ENCODE results near the gene SPOCK1.

GRCh38 chr5:137152616-137153015 is 346.5 kb downstream of the SPOCK1 start:
- no peak for TF ChIP-seq CTCF (conservative IDR thresholded peaks at IDR 0.05; ENCODE audit: low read depth, low read length)
- TF ChIP-seq EZH2 (IDR thresholded peaks at IDR 0.05; ENCODE audit: borderline replicate concordance, low read depth, low read length, poor library complexity, severe bottlenecking) = no peak

Measured in A673 (cell line).